GM23338 (cell line): Measurements from ENCODE around the gene KIAA1614. TPM values are rescaled to one million over a fixed set of nuclear protein-coding genes. Genes with fewer than 3 reads are reported as not detected.

Source experiments
- ATAC-seq: fragments of 200-7000 bp; cut with Tn5 transposase; 3 replicates; pipeline ENCODE4 v1.9.1; 2020
- DNase-seq: peaks from one replicate; pipeline ENCODE4 v3.0.0-alpha.2; 2015; ENCODE audit warnings: low spot score
- H2AFZ ChIP-seq: fragments of 200-600 bp; sonication (generic); 2 replicates; pipeline ENCODE4 v1.8.0; 2016; ENCODE audit warnings: antibody characterized with exemption, mild to moderate bottlenecking, moderate library complexity
- H3F3A ChIP-seq: fragments of 200-600 bp; sonication (generic); replicated peaks from 2 replicates; pipeline ENCODE4 v1.8.0; 2017; ENCODE audit warnings: antibody characterized with exemption, mixed run types, low read depth
- H3K27ac ChIP-seq: fragments of 200-600 bp; sonication (generic); 2 replicates; pipeline ENCODE4 v1.6.1; 2016; ENCODE audit warnings: low read depth
- H3K27me3 ChIP-seq: fragments of 200-600 bp; sonication (generic); 2 replicates; pipeline ENCODE4 v1.8.0; 2016; ENCODE audit warnings: mild to moderate bottlenecking, mixed run types, moderate library complexity; ENCODE audit not compliant: insufficient read depth
- H3K36me3 ChIP-seq: fragments of 200-600 bp; sonication (generic); 2 replicates; pipeline ENCODE4 v1.8.0; 2016; ENCODE audit warnings: mild to moderate bottlenecking; ENCODE audit not compliant: insufficient read depth
- H3K4me1 ChIP-seq: fragments of 200-600 bp; sonication (generic); 2 replicates; pipeline ENCODE4 v1.8.0; 2016; ENCODE audit warnings: mild to moderate bottlenecking, moderate library complexity; ENCODE audit not compliant: insufficient read depth
- H3K4me2 ChIP-seq: fragments of 200-600 bp; sonication (generic); 2 replicates; pipeline ENCODE4 v1.7.1; 2017; ENCODE audit warnings: mixed run types
- H3K4me3 ChIP-seq: fragments of 200-600 bp; sonication (generic); 2 replicates; pipeline ENCODE4 v1.6.1; 2016; ENCODE audit warnings: mixed run types
- H3K79me2 ChIP-seq: fragments of 200-600 bp; sonication (generic); replicated peaks from 2 replicates; pipeline ENCODE4 v1.8.0; 2017; ENCODE audit warnings: mild to moderate bottlenecking; ENCODE audit not compliant: insufficient read depth
- H3K9me2 ChIP-seq: fragments of 200-600 bp; sonication (generic); 2 replicates; pipeline ENCODE4 v1.8.0; 2017; ENCODE audit not compliant: insufficient read depth
- H4K20me1 ChIP-seq: fragments of 200-600 bp; sonication (generic); replicated peaks from 2 replicates; pipeline ENCODE4 v1.8.0; 2017; ENCODE audit warnings: mild to moderate bottlenecking; ENCODE audit not compliant: insufficient read depth
- H3K27ac Mint-ChIP-seq: 2 replicates; pipeline ENCODE4 v1.8.0; 2020; ENCODE audit warnings: inconsistent platforms, mild to moderate bottlenecking, moderate library complexity, mixed read lengths
- H3K27me3 Mint-ChIP-seq: 3 replicates; pipeline ENCODE4 v1.8.0; 2022; ENCODE audit warnings: low read depth, mild to moderate bottlenecking, moderate library complexity, mixed read lengths, inconsistent platforms; ENCODE audit not compliant: insufficient read depth, poor library complexity
- H3K36me3 Mint-ChIP-seq: 3 replicates; pipeline ENCODE4 v1.8.0; 2021; ENCODE audit warnings: low read depth, mild to moderate bottlenecking, inconsistent platforms, moderate library complexity, mixed read lengths
- H3K4me1 Mint-ChIP-seq: 3 replicates; pipeline ENCODE4 v1.8.0; 2020; ENCODE audit warnings: mild to moderate bottlenecking, inconsistent platforms, mixed read lengths
- H3K4me3 Mint-ChIP-seq: 3 replicates; pipeline ENCODE4 v1.8.0; 2021; ENCODE audit warnings: moderate library complexity, mild to moderate bottlenecking, inconsistent platforms, mixed read lengths
- H3K9me3 Mint-ChIP-seq: 3 replicates; pipeline ENCODE4 v1.8.0; 2020; ENCODE audit warnings: moderate library complexity, mild to moderate bottlenecking, inconsistent platforms, mixed read lengths
- ETS1 ChIP-seq: IDR thresholded peaks from 2 replicates; pipeline ENCODE4 v1.6.1; 2016; ENCODE audit warnings: antibody characterized with exemption
- EZH2 ChIP-seq: fragments of 200-600 bp; sonication (generic); IDR thresholded peaks from one replicate; pipeline ENCODE4 v1.8.0; 2017; ENCODE audit warnings: antibody characterized with exemption, mild to moderate bottlenecking, low read depth; ENCODE audit not compliant: unreplicated experiment
- EZH2phosphoT487 ChIP-seq: fragments of 200-600 bp; sonication (generic); IDR thresholded peaks from one replicate; pipeline ENCODE4 v1.8.1; 2018; ENCODE audit warnings: antibody characterized with exemption; ENCODE audit not compliant: unreplicated experiment
- JUNB ChIP-seq: IDR thresholded peaks from one replicate; pipeline ENCODE4 v1.6.1; 2016; ENCODE audit warnings: antibody characterized with exemption; ENCODE audit not compliant: unreplicated experiment
- POLR2AphosphoS5 ChIP-seq: IDR thresholded peaks from 2 replicates; pipeline ENCODE4 v1.6.1; 2016; ENCODE audit warnings: antibody characterized with exemption, low read depth
- ZNF114 ChIP-seq: fragments of 250-450 bp; sonication (Bioruptor Pico); IDR thresholded peaks from 2 replicates; pipeline ENCODE4 v1.5.0; 2020; ENCODE audit warnings: mild to moderate bottlenecking, moderate library complexity
- ZNF331 ChIP-seq: fragments of 250-450 bp; sonication (Bioruptor Pico); IDR thresholded peaks from 2 replicates; pipeline ENCODE4 v1.5.0; 2020; ENCODE audit warnings: low read depth, mild to moderate bottlenecking, moderate library complexity
- ZNF462 ChIP-seq: fragments of 250-450 bp; sonication (Bioruptor Pico); IDR thresholded peaks from 2 replicates; pipeline ENCODE4 v1.5.0; 2020; ENCODE audit warnings: mild to moderate bottlenecking, moderate library complexity
- polyA plus RNA-seq: library from polyadenylated mRNA; unstranded; fragments of >200 nt; fragmentation: Nextera tagmentation; extraction: Ambion mirVana; gene quantifications from 2 replicates; pipeline ENCODE4 v1.2.1, GENCODE V29; 2016
- total RNA-seq: library from RNA; depleted of rRNA; stranded (reverse); fragments of >200 nt; shearing (Covaris generic); gene quantifications from 2 replicates; pipeline ENCODE4 v1.2.3, GENCODE V29; 2014

Gene KIAA1614
- total and polyA plus RNA-seq, 2 experiments from 2014 or later: 1.1 to 1.8 TPM

GRCh38 chr1:180916012-180916770 is 3.5 kb downstream of the KIAA1614 start:
- TF ChIP-seq ETS1 (no peak), POLR2AphosphoS5 (no peak)
- no peak overlapping the region for H3K4me3 ChIP-seq
- Mint-ChIP-seq H3K4me1 (peaks cover 35% of the 10 kb centered on the region), H3K4me3 (no peak overlapping the region), H3K27ac (no peak overlapping the region), H3K27me3 (peaks cover 23% of the 10 kb centered on the region), H3K36me3 (no peaks in the 10 kb centered on the region; the same call in 2 of the 3 replicates), H3K9me3 (no peaks in the 10 kb centered on the region)
- DNase-seq (no peak), ATAC-seq (no peak)
- H3K4me1 ChIP-seq: no peaks in the 10 kb centered on the region
- no peaks in the 10 kb centered on the region for H3K36me3 ChIP-seq
- H3K27ac ChIP-seq: no peak overlapping the region
- H4K20me1 ChIP-seq: no peaks in the 10 kb centered on the region
- peaks cover 29% of the 10 kb centered on the region for H3K27me3 ChIP-seq
- H3K9me2 ChIP-seq: no peaks in the 10 kb centered on the region
- no peaks in the 10 kb centered on the region for H3K79me2 ChIP-seq
- H2AFZ ChIP-seq: no peak overlapping the region
- no peaks in the 10 kb centered on the region for H3F3A ChIP-seq
- H3K4me2 ChIP-seq: no peak overlapping the region

- no peak overlapping the region for H3K4me3 Mint-ChIP-seq
- DNase-seq (no peak), ATAC-seq (no peak)
- Histone ChIP-seq H3K9me2 (no peaks in the 10 kb centered on the region), H3K4me2 (no peak overlapping the region), H3K4me3 (no peak overlapping the region), H3K36me3 (no peaks in the 10 kb centered on the region), H3K79me2 (no peaks in the 10 kb centered on the region), H3K4me1 (peaks cover 5% of the 10 kb centered on the region), H3K27me3 (peaks cover 23% of the 10 kb centered on the region), H3K27ac (no peak overlapping the region), H2AFZ (no peak overlapping the region), H3F3A (no peaks in the 10 kb centered on the region), H4K20me1 (no peaks in the 10 kb centered on the region)
- TF ChIP-seq ZNF331 (CRISPR knock-in tag): no peak
- no peak for TF ChIP-seq EZH2
- no peak for TF ChIP-seq ZNF462 (CRISPR knock-in tag)
- TF ChIP-seq ETS1: no peak
- no peak for TF ChIP-seq ZNF114
- TF ChIP-seq JUNB: no peak
- TF ChIP-seq EZH2phosphoT487: no peak
- peaks cover 18% of the 10 kb centered on the region for H3K27me3 Mint-ChIP-seq
- H3K9me3 Mint-ChIP-seq: no peaks in the 10 kb centered on the region
- H3K27ac Mint-ChIP-seq: no peak overlapping the region
- H3K36me3 Mint-ChIP-seq: no peaks in the 10 kb centered on the region; the same call in 2 of the 3 replicates
- H3K4me1 Mint-ChIP-seq: peaks cover 35% of the 10 kb centered on the region
Measured at GRCh38 chr1:180916771-180917170, 4.1 kb downstream of the KIAA1614 start.
